ENCODE measurements around the gene SESN3.

- no peak for TF ChIP-seq SUZ12 (IDR thresholded peaks at IDR 0.05; ENCODE audit: extremely low read depth, insufficient read depth, insufficient read length)
- no peak for TF ChIP-seq ZNF274 (IDR thresholded peaks at IDR 0.05; ENCODE audit: low read depth, low read length)
- TF ChIP-seq YY1 (IDR thresholded peaks at IDR 0.05; ENCODE audit: insufficient read depth, insufficient read length): no peak
Observed at GRCh38 chr11:95219599-95219998, 11.4 kb downstream of the SESN3 start.
